HCT116 (cell line): ENCODE results near the gene CDH4. TPM values are rescaled to one million over a fixed set of nuclear protein-coding genes. Genes with fewer than 3 reads are reported as not detected.

ENCODE experiments used
- ATAC-seq: fragments of 200-7000 bp; cut with Tn5 transposase; 2 replicates; pipeline ENCODE4 v1.9.1; 2020; ENCODE audit warnings: mild to moderate bottlenecking, moderate library complexity
- BruUV-seq: library from RNA; stranded (reverse); fragments of 400-500 nt; replicated peaks from 2 replicates; lab custom pipeline; 2021; lab: Mats Ljungman, UMichigan
- CTCF ChIA-PET: fragments of 300-600 bp; sonication (Branson Sonifier 250); formaldehyde crosslinking; loops from one replicate; lab custom pipeline; 2021; ENCODE audit warnings: antibody characterized with exemption; lab: Charles Lee
- POLR2A ChIA-PET: fragments of 300-600, 350-600 bp; sonication (Branson Sonifier 250); formaldehyde crosslinking; loops from one replicate; lab custom pipeline; 2021; ENCODE audit warnings: antibody characterized with exemption; lab: Charles Lee
- RAD21 ChIA-PET, 2 experiments: fragments of 300-600 bp; sonication (Branson Sonifier 250); formaldehyde crosslinking; loops; one replicate each; lab custom pipeline; 2023; ENCODE audit warnings: low total read pairs in 2 of 2; ENCODE audit not compliant: uncharacterized antibody in 2 of 2, unreplicated experiment in 2 of 2, low non-redundant PET in 1 of 2; lab: Charles Lee
- DNase-seq: peaks from one replicate; pipeline ENCODE4 v3.0.0-alpha.2; 2010; ENCODE audit warnings: low read depth, low spot score
- H2AFZ ChIP-seq: fragments of 200-600 bp; shearing (Covaris generic), sonication (generic); 2 replicates; pipeline ENCODE4 v1.6.1; 2017; ENCODE audit warnings: low read depth, mixed run types, mixed read lengths, antibody characterized with exemption, low read length; ENCODE audit not compliant: poor library complexity, severe bottlenecking
- H3K27ac ChIP-seq: 2 replicates; pipeline ENCODE4 v1.5.1; 2012; ENCODE audit warnings: low read depth, low read length
- H3K27me3 ChIP-seq: fragments of 200-600 bp; sonication (generic); 2 replicates; pipeline ENCODE4 v1.6.1; 2016; ENCODE audit warnings: mixed run types, low read length, mixed read lengths; ENCODE audit not compliant: insufficient read depth
- H3K36me3 ChIP-seq, 2 experiments: fragments of 200-500 bp in 1 of 2; fragments of 200-600 bp in 1 of 2; sonication (Bioruptor generic) in 1 of 2; sonication (generic) in 1 of 2; 2 replicates each; pipeline versions ENCODE4 v1.5.1 to v1.6.1; 2014 to 2016; ENCODE audit warnings: low read length in 2 of 2, inconsistent platforms in 1 of 2, mixed read lengths in 1 of 2, mixed run types in 1 of 2; ENCODE audit not compliant: insufficient read depth in 2 of 2, control insufficient read depth in 1 of 2
- H3K4me1 ChIP-seq, 2 experiments: fragments of 200-600 bp in 1 of 2; sonication (generic) in 1 of 2; 2 replicates each; pipeline versions ENCODE4 v1.5.1 to v1.6.1; 2012 to 2017; ENCODE audit warnings: low read length in 2 of 2, inconsistent platforms in 1 of 2, mild to moderate bottlenecking in 1 of 2, mixed read lengths in 1 of 2, mixed run types in 1 of 2, moderate library complexity in 1 of 2; ENCODE audit not compliant: insufficient read depth in 2 of 2, control insufficient read depth in 1 of 2
- H3K4me2 ChIP-seq: fragments of 200-600 bp; sonication (generic); 2 replicates; pipeline ENCODE4 v1.6.1; 2017; ENCODE audit warnings: mixed run types, low read length, mixed read lengths
- H3K4me3 ChIP-seq, 2 experiments: fragments of 200-600 bp in 1 of 2; sonication (generic) in 1 of 2; replicated peaks in 1 of 2; 2 replicates each; pipeline ENCODE4 v1.5.1; 2011 to 2016; ENCODE audit warnings: low read length in 2 of 2, control low read depth in 1 of 2, low read depth in 1 of 2, mild to moderate bottlenecking in 1 of 2, mixed read lengths in 1 of 2, mixed run types in 1 of 2
- H3K79me2 ChIP-seq: fragments of 200-600 bp; sonication (generic); 2 replicates; pipeline ENCODE4 v1.6.1; 2017; ENCODE audit warnings: mild to moderate bottlenecking, mixed run types, low read length, moderate library complexity, mixed read lengths; ENCODE audit not compliant: insufficient read depth
- H3K9ac ChIP-seq: fragments of 200-600 bp; sonication (generic); 2 replicates; pipeline ENCODE4 v1.6.1; 2016; ENCODE audit warnings: low read length, mixed read lengths
- H3K9me2 ChIP-seq: fragments of 200-600 bp; sonication (generic), shearing (Covaris generic); 2 replicates; pipeline ENCODE4 v1.6.1; 2017; ENCODE audit warnings: mixed run types, mild to moderate bottlenecking, moderate library complexity; ENCODE audit not compliant: insufficient read depth
- H3K9me3 ChIP-seq, 2 experiments: fragments of 200-500 bp in 1 of 2; fragments of 200-600 bp in 1 of 2; sonication (Bioruptor generic) in 1 of 2; sonication (generic) in 1 of 2; 2 replicates each; pipeline ENCODE4 v1.6.1; 2014 to 2017; ENCODE audit warnings: low read length in 2 of 2, mixed read lengths in 2 of 2, inconsistent platforms in 1 of 2, low read depth in 1 of 2, mild to moderate bottlenecking in 1 of 2, mixed run types in 1 of 2, moderate library complexity in 1 of 2; ENCODE audit not compliant: control insufficient read depth in 1 of 2, insufficient read depth in 1 of 2
- H4K20me1 ChIP-seq: fragments of 200-600 bp; sonication (generic), shearing (Covaris generic); 2 replicates; pipeline ENCODE4 v1.6.1; 2017; ENCODE audit warnings: mixed run types, mild to moderate bottlenecking, moderate library complexity; ENCODE audit not compliant: insufficient read depth
- CBX3 ChIP-seq: IDR thresholded peaks from 2 replicates; pipeline ENCODE4 v1.6.1; 2012; ENCODE audit warnings: low read depth
- CEBPB ChIP-seq: IDR thresholded peaks from 2 replicates; pipeline ENCODE4 v1.6.1; 2012; ENCODE audit warnings: low read depth
- EGR1 ChIP-seq: IDR thresholded peaks from 2 replicates; pipeline ENCODE4 v1.6.1; 2012; ENCODE audit warnings: low read depth
- ELF1 ChIP-seq: IDR thresholded peaks from 2 replicates; pipeline ENCODE4 v1.6.1; 2012; ENCODE audit warnings: low read depth, borderline replicate concordance
- EZH2 ChIP-seq: fragments of 200-600 bp; sonication (generic); IDR thresholded peaks from 2 replicates; pipeline ENCODE4 v1.6.1; 2017; ENCODE audit warnings: antibody characterized with exemption, mixed run types
- EZH2phosphoT487 ChIP-seq: fragments of 200-600 bp; IDR thresholded peaks from 2 replicates; pipeline ENCODE4 v1.6.1; 2018; ENCODE audit warnings: antibody characterized with exemption, borderline replicate concordance
- JUND ChIP-seq: IDR thresholded peaks from 2 replicates; pipeline ENCODE4 v1.6.1; 2012
- POLR2A ChIP-seq: IDR thresholded peaks from 2 replicates; pipeline ENCODE4 v1.7.0; 2011; ENCODE audit warnings: borderline replicate concordance; ENCODE audit not compliant: insufficient read depth, insufficient read length; ENCODE audit errors: extremely low read depth
- RAD21 ChIP-seq: IDR thresholded peaks from 2 replicates; pipeline ENCODE4 v1.6.1; 2012; ENCODE audit warnings: low read depth, mild to moderate bottlenecking
- SIN3A ChIP-seq: IDR thresholded peaks from 2 replicates; pipeline ENCODE4 v1.6.1; 2012; ENCODE audit warnings: low read depth
- SP1 ChIP-seq: IDR thresholded peaks from 2 replicates; pipeline ENCODE4 v1.6.1; 2012; ENCODE audit warnings: low read depth
- SRF ChIP-seq: IDR thresholded peaks from 2 replicates; pipeline ENCODE4 v1.6.1; 2012; ENCODE audit warnings: low read depth
- ZFX ChIP-seq: fragments of 450-650 bp; IDR thresholded peaks from 2 replicates; pipeline ENCODE4 v1.6.1; 2017
- ZNF274 ChIP-seq: fragments of 200-500 bp; sonication (Bioruptor generic); IDR thresholded peaks from 2 replicates; pipeline ENCODE4 v1.6.1; 2014; ENCODE audit warnings: mild to moderate bottlenecking, low read depth, low read length, inconsistent platforms
- intact Hi-C: fragments of 100-400 bp; cut with micrococcal nuclease; formaldehyde crosslinking; loops from 2 replicates; pipeline ENCODE4 v1.10.0; 2022
- total RNA-seq: library from RNA; stranded (reverse); gene quantifications from one replicate; pipeline ENCODE4 v1.2.1, GENCODE V29; 2021; ENCODE audit not compliant: unreplicated experiment
- TF ChIP-seq, protein P1 (sequence below): IDR thresholded peaks from 2 replicates; pipeline ENCODE4 v1.6.1; 2012; ENCODE audit warnings: low read depth
- TF ChIP-seq, protein P2 (sequence below), 3 experiments: fragments of 200-600 bp in 1 of 3; sonication (generic) in 1 of 3; IDR thresholded peaks in 2 of 3; conservative IDR thresholded peaks in 1 of 3; 2 replicates each; pipeline ENCODE4 v1.5.1; 2012 to 2017; ENCODE audit warnings: low read depth in 2 of 3, low read length in 2 of 3, antibody characterized with exemption in 1 of 3, borderline replicate concordance in 1 of 3, control low read depth in 1 of 3, mild to moderate bottlenecking in 1 of 3, mixed read lengths in 1 of 3, mixed run types in 1 of 3, moderate library complexity in 1 of 3; ENCODE audit not compliant: insufficient read depth in 1 of 3
- TF ChIP-seq, protein P3 (sequence below): IDR thresholded peaks from 2 replicates; pipeline ENCODE4 v1.6.1; 2012

Gene CDH4
- total RNA-seq, 1 experiment from 2014 or later, result not detected

DNA sequence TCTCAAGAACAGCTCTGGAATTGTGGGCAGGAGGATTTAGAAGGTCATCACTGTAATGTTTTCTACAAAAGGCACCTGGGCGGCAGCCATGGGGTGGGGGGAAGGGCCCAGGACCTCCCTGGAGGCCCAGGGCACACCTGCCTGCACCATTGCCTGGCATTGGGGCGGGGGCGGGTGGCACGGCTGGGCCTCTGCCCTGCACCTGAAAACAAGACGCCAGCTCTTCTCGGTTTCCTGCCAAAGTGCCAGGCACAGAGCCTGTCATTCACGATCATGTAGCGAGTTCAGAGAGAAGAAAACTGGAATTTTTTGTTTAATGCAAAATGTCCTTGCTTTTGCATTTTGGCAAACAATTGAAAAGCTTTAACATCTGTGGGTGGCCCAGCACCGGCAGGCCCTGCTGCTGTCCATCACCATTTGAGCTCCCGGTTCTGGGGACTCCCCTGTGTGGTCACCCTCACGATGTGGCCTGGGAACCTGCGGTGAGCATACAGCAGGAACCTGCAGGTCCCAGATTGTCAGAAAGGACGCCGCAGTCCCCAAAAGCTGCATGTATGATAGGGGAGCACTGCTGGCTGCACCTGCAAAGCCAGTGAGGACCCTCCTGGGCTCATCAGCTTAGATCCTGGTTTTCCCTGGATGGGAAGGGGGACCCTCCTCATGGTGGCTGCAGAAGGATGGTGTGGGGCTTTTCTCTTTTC lies 262.9 kb downstream of the CDH4 start:
- Histone ChIP-seq H3K9ac (no peak overlapping the region), H3K4me2 (no peak overlapping the region), H3K79me2 (no peaks in the 10 kb centered on the region), H3K36me3 (no peaks in the 10 kb centered on the region), H3K27me3 (no peaks in the 10 kb centered on the region; the same call in 1 of the 2 replicates), H3K9me3 (no peaks in the 10 kb centered on the region), H3K4me1 (no peaks in the 10 kb centered on the region), H4K20me1 (no peaks in the 10 kb centered on the region), H3K9me2 (no peaks in the 10 kb centered on the region), H3K27ac (no peak overlapping the region), H2AFZ (no peak overlapping the region), H3K4me3 (no peak overlapping the region)
- ChIA-PET RAD21 (no interaction called here), CTCF (no interaction called here), POLR2A (no interaction called here)
- intact Hi-C loops, result no loop called here
- BruUV-seq, result no TSS peak
- DNase-seq, result no peak
- TF ChIP-seq JUND (no peak), CEBPB (no peak), SIN3A (no peak), SP1 (no peak), RAD21 (no peak), CBX3 (no peak), EGR1 (no peak)
- no peak for ATAC-seq

DNA sequence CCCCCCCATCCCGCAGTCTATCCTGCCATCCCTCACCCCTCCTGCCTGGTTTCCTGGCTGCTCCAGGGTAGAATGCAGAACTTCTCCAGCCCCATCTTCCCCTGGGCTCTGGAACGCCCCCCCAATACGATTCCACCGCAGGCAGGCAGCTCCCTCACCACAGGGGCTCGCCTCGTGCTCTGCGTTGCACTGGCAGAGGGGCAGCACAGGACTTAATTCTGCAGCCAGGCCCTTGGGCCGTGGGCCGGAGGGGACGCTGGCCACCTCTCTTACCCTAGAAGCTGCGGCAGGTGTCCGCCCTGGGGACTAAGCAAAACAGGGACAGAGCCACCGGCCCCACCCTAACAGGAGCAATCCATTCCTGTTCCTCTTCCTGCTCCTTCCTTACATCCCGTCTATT lies 263.9 kb downstream of the CDH4 start:
- no peaks in the 10 kb centered on the region for H4K20me1 ChIP-seq
- ChIA-PET POLR2A (no interaction called here), RAD21 (no interaction called here), CTCF (no interaction called here)
- no peaks in the 10 kb centered on the region for H3K9me3 ChIP-seq
- no peaks in the 10 kb centered on the region for H3K36me3 ChIP-seq
- no peaks in the 10 kb centered on the region for H3K9me2 ChIP-seq
- no peaks in the 10 kb centered on the region for H3K79me2 ChIP-seq
- no peaks in the 10 kb centered on the region; the same call in 1 of the 2 replicates for H3K27me3 ChIP-seq
- no peak overlapping the region for H3K4me2 ChIP-seq
- H2AFZ ChIP-seq, result no peak overlapping the region
- H3K4me3 ChIP-seq, result no peak overlapping the region
- intact Hi-C loops, result no loop called here
- no TSS peak for BruUV-seq
- no peak for DNase-seq
- no peak overlapping the region for H3K27ac ChIP-seq
- H3K9ac ChIP-seq, result no peak overlapping the region
- no peak for ATAC-seq
- no peaks in the 10 kb centered on the region for H3K4me1 ChIP-seq
- TF ChIP-seq SIN3A (no peak), ELF1 (no peak), EZH2 (no peak), EZH2phosphoT487 (no peak), SRF (no peak), CEBPB (no peak), POLR2A (no peak), CBX3 (no peak), ZFX (no peak), ZNF274 (no peak)
- TF ChIP-seq, protein P1, sequence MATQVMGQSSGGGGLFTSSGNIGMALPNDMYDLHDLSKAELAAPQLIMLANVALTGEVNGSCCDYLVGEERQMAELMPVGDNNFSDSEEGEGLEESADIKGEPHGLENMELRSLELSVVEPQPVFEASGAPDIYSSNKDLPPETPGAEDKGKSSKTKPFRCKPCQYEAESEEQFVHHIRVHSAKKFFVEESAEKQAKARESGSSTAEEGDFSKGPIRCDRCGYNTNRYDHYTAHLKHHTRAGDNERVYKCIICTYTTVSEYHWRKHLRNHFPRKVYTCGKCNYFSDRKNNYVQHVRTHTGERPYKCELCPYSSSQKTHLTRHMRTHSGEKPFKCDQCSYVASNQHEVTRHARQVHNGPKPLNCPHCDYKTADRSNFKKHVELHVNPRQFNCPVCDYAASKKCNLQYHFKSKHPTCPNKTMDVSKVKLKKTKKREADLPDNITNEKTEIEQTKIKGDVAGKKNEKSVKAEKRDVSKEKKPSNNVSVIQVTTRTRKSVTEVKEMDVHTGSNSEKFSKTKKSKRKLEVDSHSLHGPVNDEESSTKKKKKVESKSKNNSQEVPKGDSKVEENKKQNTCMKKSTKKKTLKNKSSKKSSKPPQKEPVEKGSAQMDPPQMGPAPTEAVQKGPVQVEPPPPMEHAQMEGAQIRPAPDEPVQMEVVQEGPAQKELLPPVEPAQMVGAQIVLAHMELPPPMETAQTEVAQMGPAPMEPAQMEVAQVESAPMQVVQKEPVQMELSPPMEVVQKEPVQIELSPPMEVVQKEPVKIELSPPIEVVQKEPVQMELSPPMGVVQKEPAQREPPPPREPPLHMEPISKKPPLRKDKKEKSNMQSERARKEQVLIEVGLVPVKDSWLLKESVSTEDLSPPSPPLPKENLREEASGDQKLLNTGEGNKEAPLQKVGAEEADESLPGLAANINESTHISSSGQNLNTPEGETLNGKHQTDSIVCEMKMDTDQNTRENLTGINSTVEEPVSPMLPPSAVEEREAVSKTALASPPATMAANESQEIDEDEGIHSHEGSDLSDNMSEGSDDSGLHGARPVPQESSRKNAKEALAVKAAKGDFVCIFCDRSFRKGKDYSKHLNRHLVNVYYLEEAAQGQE, result no peak
- TF ChIP-seq, protein P2, sequence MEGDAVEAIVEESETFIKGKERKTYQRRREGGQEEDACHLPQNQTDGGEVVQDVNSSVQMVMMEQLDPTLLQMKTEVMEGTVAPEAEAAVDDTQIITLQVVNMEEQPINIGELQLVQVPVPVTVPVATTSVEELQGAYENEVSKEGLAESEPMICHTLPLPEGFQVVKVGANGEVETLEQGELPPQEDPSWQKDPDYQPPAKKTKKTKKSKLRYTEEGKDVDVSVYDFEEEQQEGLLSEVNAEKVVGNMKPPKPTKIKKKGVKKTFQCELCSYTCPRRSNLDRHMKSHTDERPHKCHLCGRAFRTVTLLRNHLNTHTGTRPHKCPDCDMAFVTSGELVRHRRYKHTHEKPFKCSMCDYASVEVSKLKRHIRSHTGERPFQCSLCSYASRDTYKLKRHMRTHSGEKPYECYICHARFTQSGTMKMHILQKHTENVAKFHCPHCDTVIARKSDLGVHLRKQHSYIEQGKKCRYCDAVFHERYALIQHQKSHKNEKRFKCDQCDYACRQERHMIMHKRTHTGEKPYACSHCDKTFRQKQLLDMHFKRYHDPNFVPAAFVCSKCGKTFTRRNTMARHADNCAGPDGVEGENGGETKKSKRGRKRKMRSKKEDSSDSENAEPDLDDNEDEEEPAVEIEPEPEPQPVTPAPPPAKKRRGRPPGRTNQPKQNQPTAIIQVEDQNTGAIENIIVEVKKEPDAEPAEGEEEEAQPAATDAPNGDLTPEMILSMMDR (IDR thresholded peaks at IDR 0.05 in 2 of 3, conservative IDR thresholded peaks at IDR 0.05 in 1 of 3; ENCODE audit: borderline replicate concordance in 1 of 3, insufficient read depth in 1 of 3, low read depth in 2 of 3, low read length in 2 of 3), result no peak
- TF ChIP-seq, protein P3, sequence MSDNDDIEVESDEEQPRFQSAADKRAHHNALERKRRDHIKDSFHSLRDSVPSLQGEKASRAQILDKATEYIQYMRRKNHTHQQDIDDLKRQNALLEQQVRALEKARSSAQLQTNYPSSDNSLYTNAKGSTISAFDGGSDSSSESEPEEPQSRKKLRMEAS, result no peak
